Activated naive CD4-positive, alpha-beta T cell treated with anti-CD3 and anti-CD28 coated beads for 36 hours (primary cell): ENCODE measurements around the gene NOC2L. TPM values are rescaled to one million over a fixed set of nuclear protein-coding genes. Genes with fewer than 3 reads are reported as not detected.

Experiments
- CTCF ChIA-PET: fragments of 350-600 bp; sonication (Branson Sonifier 250); formaldehyde crosslinking; loops from one replicate; lab custom pipeline; 2021; ENCODE audit warnings: antibody characterized with exemption; lab: Charles Lee
- DNase-seq: peaks from one replicate; pipeline ENCODE4 v3.0.0-alpha.2; 2020
- H3K27ac Mint-ChIP-seq: one replicate; pipeline ENCODE4 v1.8.0; 2021; ENCODE audit warnings: mild to moderate bottlenecking, mixed read lengths
- H3K27me3 Mint-ChIP-seq: one replicate; pipeline ENCODE4 v1.8.0; 2021; ENCODE audit warnings: low read depth, mixed read lengths
- H3K36me3 Mint-ChIP-seq: one replicate; pipeline ENCODE4 v1.8.0; 2021; ENCODE audit warnings: low read depth, mixed read lengths
- H3K4me1 Mint-ChIP-seq: one replicate; pipeline ENCODE4 v1.8.0; 2021; ENCODE audit warnings: low read depth, mixed read lengths
- H3K4me3 Mint-ChIP-seq: one replicate; pipeline ENCODE4 v1.8.0; 2021; ENCODE audit warnings: mild to moderate bottlenecking, moderate library complexity, mixed read lengths
- H3K9me3 Mint-ChIP-seq: one replicate; pipeline ENCODE4 v1.8.0; 2021; ENCODE audit warnings: mixed read lengths
- intact Hi-C: fragments of 100-400 bp; cut with micrococcal nuclease; formaldehyde crosslinking; loops from one replicate; pipeline ENCODE4 v1.15.1; 2023
- total RNA-seq, 2 experiments: library from RNA; stranded (reverse); gene quantifications; one replicate each; pipeline ENCODE4 v1.2.3, GENCODE V29; 2021

NOC2L gene
- total RNA-seq, 2 experiments from 2014 or later: 113 to 119 TPM

DNA sequence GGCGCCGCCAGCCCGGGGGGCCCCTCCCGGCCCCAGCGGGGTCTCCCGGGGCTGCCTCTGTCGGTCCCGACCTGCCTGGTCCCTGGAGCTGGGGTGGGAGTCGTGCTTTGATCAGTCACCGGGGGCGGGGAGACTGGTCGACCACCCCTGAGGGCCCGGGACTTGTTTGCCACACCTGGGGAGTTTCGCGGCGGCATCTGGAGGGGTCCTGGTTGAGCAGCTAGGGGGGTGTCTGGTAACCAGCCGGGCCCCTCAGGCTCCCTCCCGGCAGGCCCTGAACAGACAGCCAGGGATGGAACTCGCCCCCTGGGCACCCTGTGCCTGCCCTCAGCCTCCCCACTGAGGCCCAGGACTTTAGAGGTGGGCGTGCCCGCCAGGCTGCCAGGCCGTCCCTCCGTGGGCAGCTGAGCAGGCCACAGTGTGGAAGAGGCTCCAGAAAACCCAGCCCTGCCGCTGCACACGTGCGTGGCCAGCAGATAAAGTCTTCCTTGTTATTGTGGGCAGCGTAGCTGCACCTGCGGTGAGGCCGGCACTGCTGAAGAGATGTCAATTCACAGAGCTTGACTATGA lies 48.7 kb downstream of the NOC2L start:
- no peak overlapping the region for H3K27ac Mint-ChIP-seq
- peaks cover 4% of the 10 kb centered on the region for H3K4me1 Mint-ChIP-seq
- DNase-seq: peak; percentile 3
- H3K9me3 Mint-ChIP-seq: peaks cover 1% of the 10 kb centered on the region
- H3K4me3 Mint-ChIP-seq: no peak overlapping the region
- H3K27me3 Mint-ChIP-seq: peaks cover 46% of the 10 kb centered on the region
- H3K36me3 Mint-ChIP-seq: no peaks in the 10 kb centered on the region
- CTCF ChIA-PET: interaction anchor here (0.6 kb wide), 1 partner anchor 66 kb away, joined by 3 read pairs; no protein-coding TSS in a partner anchor
- intact Hi-C loops: no loop called here

DNA sequence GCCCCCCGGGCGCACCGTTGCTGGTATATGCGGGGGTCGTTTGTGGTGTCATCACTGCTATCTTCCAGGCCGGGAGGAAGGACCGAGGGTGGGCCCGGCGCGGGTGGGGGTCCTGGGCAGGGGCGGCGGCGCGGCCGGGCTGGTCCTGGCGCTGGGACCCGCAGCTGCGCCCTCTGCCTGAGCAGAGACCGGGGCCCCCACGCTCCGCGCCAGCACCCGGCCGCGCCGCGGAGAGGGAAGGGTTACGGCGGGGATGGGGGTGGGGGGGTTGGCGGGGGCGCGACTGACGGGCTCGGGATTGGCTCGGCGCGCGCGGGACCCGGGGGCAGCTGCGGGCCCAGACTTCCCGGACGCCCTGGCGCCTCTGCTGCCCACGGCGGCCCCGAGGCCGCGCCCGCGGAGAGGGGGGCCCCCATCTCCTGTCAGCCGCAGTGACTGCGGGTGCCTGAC lies 49.2 kb downstream of the NOC2L start:
- Mint-ChIP-seq H3K9me3 (peaks cover 1% of the 10 kb centered on the region), H3K36me3 (no peaks in the 10 kb centered on the region), H3K4me1 (peaks cover 6% of the 10 kb centered on the region), H3K27me3 (peaks cover 49% of the 10 kb centered on the region), H3K27ac (no peak overlapping the region), H3K4me3 (no peak overlapping the region)
- intact Hi-C loops: no loop called here
- CTCF ChIA-PET: no interaction called here
- no peak for DNase-seq

DNA sequence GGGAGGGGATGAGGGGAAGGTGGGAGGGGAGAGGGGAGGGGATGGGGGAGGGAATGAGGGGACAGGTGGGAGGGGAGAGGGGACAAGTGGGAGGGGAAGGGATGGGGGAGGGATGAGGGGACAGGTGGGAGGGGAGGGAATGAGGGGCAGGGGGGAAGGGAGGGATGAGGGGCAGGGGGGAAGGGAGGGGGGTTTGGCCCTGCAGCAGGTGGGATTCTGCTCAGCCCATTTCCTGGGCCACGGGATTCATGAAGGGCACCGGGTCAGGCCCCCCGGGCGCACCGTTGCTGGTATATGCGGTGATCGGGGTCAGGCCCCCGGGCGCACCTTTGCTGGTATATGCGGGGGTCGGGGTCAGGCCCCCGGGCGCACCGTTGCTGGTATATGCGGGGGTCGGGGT lies 50.4 kb downstream of the NOC2L start:
- Mint-ChIP-seq H3K4me3 (no peak overlapping the region), H3K36me3 (no peaks in the 10 kb centered on the region), H3K9me3 (peaks cover 1% of the 10 kb centered on the region), H3K27ac (no peak overlapping the region), H3K27me3 (peaks cover 51% of the 10 kb centered on the region), H3K4me1 (peaks cover 8% of the 10 kb centered on the region)
- DNase-seq: no peak
- intact Hi-C loops: no loop called here
- CTCF ChIA-PET: no interaction called here

DNA sequence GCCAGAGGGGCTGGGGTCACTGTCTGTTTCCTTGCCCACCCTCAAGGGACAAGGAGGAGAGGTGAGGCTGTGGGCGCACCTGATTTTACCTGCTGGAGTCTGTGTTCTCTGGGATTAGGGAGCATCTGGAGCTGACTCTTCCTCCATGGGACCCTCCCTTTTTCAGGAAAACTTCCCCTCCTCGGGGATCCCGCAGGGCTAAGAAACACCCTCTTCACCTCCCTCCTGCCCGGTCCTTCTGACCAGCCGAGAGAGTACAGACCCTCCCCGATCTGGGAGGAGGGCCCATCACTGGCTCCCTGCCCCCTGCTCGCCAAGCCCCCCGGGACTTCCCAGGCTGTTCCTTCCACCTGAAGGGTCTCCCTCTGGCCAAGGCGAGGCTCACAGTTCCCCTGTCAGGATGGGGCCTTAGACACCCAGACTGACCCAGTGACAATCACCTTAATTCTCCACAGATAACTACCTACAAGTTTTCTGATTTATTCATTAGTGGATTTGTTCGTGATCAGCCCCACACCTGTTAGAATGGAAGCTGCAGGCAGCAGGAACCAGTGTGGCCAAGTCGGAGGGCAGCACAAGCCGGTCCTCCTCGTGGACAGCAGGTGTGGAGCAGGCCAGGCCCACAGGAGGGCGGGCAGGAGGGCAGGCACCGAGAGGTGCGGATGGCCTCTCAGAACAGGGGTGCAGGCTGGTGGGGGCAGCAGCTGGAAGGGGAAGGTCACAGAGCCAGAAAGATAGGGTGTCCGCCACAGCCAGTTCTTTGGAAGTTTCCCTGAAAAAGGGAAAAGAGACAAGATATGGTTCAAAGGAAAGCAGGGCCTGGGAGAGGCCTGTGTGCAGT lies 51.2 kb downstream of the NOC2L start:
- Mint-ChIP-seq H3K9me3 (peaks cover 1% of the 10 kb centered on the region), H3K27me3 (peaks cover 50% of the 10 kb centered on the region), H3K27ac (no peak overlapping the region), H3K4me3 (no peak overlapping the region), H3K36me3 (no peaks in the 10 kb centered on the region), H3K4me1 (peaks cover 8% of the 10 kb centered on the region)
- intact Hi-C loops: loop anchor here (2.0 kb wide), 1 partner anchor 33 kb away; no protein-coding TSS in a partner anchor
- CTCF ChIA-PET: no interaction called here
- DNase-seq: no peak

DNA sequence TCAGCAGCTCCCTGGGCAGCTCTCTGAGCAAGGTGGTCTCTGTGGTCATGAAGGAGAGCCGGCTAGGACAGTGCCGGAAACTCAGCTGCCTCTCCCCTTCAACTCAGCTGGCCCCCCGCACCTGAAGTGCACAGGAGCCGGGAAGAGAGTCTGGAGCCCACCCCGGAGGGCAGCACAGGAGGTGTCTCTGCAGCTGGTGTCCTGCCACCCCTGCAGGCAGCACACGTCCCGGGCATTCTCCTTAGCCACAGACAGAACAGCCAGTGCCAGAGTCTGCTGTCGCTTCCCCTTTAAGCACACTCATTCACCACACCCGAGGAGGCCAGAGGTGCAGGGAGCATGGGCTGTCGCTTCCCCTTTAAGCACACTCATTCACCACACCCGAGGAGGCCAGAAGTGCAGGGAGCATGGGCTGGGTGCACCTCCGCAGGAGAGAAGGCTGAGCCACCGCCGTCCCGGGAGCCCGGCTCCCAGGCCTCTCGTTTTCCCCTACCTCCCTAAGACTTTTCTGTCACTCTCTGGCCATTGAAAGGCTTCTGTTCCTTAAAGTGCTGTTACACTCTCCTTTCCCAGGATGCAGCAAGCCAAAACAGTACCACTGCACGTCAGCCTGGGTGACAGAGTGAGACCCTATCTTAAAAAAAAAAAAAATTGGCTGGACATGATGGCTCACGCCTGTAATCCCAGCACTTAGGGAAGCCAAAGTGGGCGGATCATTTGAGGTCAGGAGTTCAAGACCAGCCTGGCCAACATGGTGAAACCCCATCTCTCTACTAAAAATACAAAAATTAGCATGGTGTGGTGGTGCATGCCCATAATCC lies 52.2 kb downstream of the NOC2L start:
- no peak for DNase-seq
- Mint-ChIP-seq H3K27ac (no peak overlapping the region), H3K4me1 (peaks cover 6% of the 10 kb centered on the region), H3K9me3 (peaks cover 1% of the 10 kb centered on the region), H3K27me3 (peaks cover 44% of the 10 kb centered on the region), H3K4me3 (peak overlapping the region; percentile 15), H3K36me3 (no peaks in the 10 kb centered on the region)
- CTCF ChIA-PET: interaction anchor here (0.7 to 2.1 kb wide), 4 partner anchors 32 to 75 kb away, joined by 4 to 11 read pairs (median 6); no protein-coding TSS in a partner anchor
- intact Hi-C loops: loop anchor here (2.0 kb wide), 1 partner anchor 34 kb away; no protein-coding TSS in a partner anchor

DNA sequence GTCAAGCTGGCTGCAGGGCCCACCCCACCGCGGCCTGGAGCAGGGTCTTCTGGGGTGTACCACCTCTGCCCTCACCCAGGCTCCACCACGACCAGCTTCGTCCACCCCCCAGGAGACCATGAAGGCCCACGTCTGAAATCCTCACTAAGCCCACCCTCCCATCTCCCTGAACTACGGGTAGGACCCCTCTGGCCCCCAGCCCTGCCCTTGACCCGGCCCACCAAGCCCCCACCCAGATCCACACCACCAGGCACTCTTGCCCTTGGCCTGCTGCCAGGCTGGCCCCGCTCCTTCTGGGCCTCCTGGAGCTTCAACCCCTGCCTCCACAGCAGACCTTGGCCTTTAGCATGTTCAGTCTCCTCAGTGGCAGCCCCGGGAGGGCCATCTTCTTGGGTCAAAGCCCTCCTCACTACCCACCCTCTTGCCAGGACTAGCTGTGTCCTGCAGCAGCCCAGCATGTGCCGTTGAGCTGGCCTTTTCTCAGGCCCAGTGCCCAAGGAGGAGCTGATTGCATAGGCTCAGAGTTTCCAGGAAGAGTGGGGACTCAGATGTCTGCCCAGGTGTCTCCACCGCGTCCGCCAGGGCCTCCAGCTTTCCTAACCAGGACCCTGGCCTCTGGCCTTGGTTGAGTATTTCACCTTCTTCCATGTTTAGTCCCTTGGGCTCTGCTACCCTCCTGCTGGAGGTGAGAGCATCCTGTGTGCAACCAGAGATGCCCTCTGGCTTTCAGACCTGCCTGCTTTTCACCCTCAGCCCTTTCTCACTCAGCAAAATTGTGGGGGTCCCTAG lies 53.1 kb downstream of the NOC2L start:
- peaks cover 1% of the 10 kb centered on the region for H3K9me3 Mint-ChIP-seq
- DNase-seq: no peak
- no peak overlapping the region for H3K27ac Mint-ChIP-seq
- peaks cover 6% of the 10 kb centered on the region for H3K4me1 Mint-ChIP-seq
- CTCF ChIA-PET: interaction anchor here (0.9 to 2.1 kb wide), 6 partner anchors 33 to 77 kb away, joined by 3 to 11 read pairs (median 6); partner anchors contain the start of gene PERM1
- no peaks in the 10 kb centered on the region for H3K36me3 Mint-ChIP-seq
- intact Hi-C loops: loop anchor here (2.0 kb wide), 2 partner anchors 17 to 35 kb away; partner anchors contain the start of gene SAMD11
- H3K27me3 Mint-ChIP-seq: peaks cover 38% of the 10 kb centered on the region
- peak overlapping the region; percentile 15 for H3K4me3 Mint-ChIP-seq

DNA sequence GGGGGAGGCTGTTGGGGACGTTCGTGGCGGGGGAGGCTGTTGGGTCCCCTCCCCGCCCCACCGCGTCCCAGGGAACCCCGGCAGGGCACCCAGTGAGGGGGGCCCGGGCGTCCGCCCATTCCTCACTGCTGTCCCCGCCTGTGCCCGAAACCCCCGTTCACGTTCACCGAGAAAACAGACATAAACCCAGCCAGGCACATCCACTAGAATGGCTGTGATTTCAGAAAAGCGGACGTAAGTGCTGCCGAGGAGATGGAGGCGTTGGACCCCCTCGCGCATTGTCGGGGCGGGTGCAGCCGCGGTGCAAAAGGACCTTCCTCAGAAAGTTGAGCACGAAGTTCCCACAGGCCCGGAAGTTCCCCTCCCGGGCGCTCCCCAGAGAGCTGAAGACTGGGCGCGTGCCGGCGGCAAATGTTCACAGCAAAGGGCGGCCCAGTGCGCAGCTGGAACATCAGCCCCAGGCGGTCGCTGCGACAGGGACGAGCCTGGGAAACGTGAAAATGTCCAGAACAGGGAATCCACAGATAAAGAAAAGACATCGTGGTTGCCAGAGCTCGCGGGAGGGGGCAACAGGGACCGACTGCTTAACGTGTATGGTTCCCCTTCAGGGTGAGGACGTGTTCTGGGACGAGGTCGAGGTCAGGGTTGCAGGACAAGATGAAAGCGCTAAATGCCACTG lies 53.8 kb downstream of the NOC2L start:
- DNase-seq: peak; percentile 33
- H3K4me3 Mint-ChIP-seq: peak overlapping the region; percentile 56
- H3K27ac Mint-ChIP-seq: no peak overlapping the region
- H3K9me3 Mint-ChIP-seq: peaks cover 1% of the 10 kb centered on the region
- peaks cover 6% of the 10 kb centered on the region for H3K4me1 Mint-ChIP-seq
- intact Hi-C loops: loop anchor here (2.0 kb wide), 1 partner anchor 18 kb away; the partner anchor contains the start of gene SAMD11
- CTCF ChIA-PET: interaction anchor here (0.9 to 2.1 kb wide), 7 partner anchors 33 to 77 kb away, joined by 3 to 11 read pairs (median 5); partner anchors contain the start of gene PERM1
- H3K36me3 Mint-ChIP-seq: no peaks in the 10 kb centered on the region
- peaks cover 35% of the 10 kb centered on the region for H3K27me3 Mint-ChIP-seq

DNA sequence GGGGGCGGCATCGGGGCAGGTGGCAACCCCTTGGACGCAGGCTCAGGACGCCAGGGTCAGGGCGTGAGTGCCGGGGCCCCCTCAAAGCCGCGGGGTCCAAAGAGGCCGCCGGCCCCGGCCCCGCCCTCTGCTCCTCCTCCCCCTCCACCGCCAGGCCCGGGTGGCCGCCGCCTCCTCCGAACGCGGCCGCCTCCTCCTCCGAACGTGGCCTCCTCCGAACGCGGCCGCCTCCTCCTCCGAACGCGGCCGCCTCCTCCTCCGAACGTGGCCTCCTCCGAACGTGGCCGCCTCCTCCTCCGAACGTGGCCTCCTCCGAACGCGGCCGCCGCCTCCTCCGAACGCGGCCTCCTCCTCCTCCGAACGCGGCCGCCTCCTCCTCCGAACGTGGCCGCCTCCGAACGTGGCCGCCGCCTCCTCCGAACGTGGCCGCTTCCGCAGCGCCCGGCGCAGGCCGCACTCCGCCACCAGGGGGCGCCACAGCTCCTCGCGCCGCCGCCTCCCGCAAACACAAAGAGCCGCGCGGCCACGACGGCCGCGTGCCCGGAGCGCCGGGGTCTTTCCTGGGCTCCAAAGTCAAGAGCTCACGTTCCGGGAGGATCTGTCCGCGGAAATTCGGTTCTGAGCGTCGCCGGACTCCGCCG lies 54.6 kb downstream of the NOC2L start:
- Mint-ChIP-seq H3K9me3 (peaks cover 1% of the 10 kb centered on the region), H3K27me3 (peaks cover 39% of the 10 kb centered on the region), H3K36me3 (no peaks in the 10 kb centered on the region), H3K27ac (no peak overlapping the region), H3K4me3 (peak overlapping the region; percentile 72), H3K4me1 (peaks cover 6% of the 10 kb centered on the region)
- intact Hi-C loops: loop anchor here (1.0 to 5.0 kb wide), 3 partner anchors 18 to 72 kb away; partner anchors contain the start of gene SAMD11
- DNase-seq: peak; percentile 83
- CTCF ChIA-PET: interaction anchor here (1.1 to 2.1 kb wide), 3 partner anchors 36 to 78 kb away, joined by 5 to 11 read pairs (median 9); partner anchors contain the start of gene PERM1

DNA sequence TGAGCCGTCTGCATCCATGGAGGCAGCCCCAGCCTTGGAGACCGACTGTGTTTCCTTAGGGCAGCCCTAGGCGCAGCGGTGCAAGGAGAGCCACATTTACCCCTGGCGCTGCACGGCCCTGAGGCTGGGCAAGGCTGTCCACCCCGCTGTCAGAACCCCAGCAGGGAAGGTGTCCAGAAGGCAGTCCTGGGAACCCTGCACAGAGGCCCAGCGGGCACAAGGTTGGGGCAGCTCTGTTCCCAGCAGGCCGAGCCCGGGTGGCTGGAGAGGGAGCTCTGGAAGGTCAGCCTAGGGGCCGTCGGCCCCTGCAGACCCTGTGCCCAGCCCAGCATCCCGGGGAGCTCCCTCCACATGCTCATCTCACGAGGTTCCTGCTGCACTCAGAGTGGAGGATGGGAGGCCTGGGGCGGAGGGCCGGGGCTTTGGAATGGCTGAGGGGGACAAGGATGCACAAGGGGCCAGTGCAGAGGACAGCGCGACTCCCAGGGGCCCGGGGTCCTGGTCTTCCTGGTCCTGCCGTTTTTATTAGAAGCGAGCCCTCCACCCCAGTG lies 55.3 kb downstream of the NOC2L start:
- peaks cover 1% of the 10 kb centered on the region for H3K9me3 Mint-ChIP-seq
- no peaks in the 10 kb centered on the region for H3K36me3 Mint-ChIP-seq
- DNase-seq: no peak
- H3K27me3 Mint-ChIP-seq: peaks cover 40% of the 10 kb centered on the region
- H3K4me1 Mint-ChIP-seq: peaks cover 6% of the 10 kb centered on the region
- H3K4me3 Mint-ChIP-seq: peak overlapping the region; percentile 46
- CTCF ChIA-PET: no interaction called here
- intact Hi-C loops: loop anchor here (1.0 to 5.0 kb wide), 3 partner anchors 19 to 73 kb away; partner anchors contain the start of gene SAMD11
- no peak overlapping the region for H3K27ac Mint-ChIP-seq

DNA sequence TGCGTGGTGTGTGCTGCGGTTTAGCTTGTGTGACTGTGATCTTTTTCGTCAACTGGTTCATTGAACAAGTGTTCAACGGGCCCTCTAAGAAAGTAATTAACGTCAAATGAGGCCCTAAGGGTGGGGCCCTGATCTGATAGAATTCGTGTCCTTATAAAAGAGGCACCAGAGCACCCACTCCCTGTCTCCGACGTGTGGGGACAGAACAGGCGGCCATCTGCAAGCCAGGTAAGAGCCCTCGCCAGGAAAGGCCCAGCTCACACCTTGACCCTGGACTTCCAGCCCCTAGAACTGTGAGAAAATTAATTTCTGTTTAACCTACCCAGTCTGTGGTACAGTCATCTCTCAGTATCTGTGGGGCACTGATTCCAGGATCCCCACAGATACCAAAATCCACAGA lies 55.8 kb downstream of the NOC2L start:
- H3K4me3 Mint-ChIP-seq: peak overlapping the region; percentile 46
- intact Hi-C loops: loop anchor here (5.0 kb wide), 1 partner anchor 36 kb away; no protein-coding TSS in a partner anchor
- H3K27ac Mint-ChIP-seq: no peak overlapping the region
- no peaks in the 10 kb centered on the region for H3K36me3 Mint-ChIP-seq
- H3K27me3 Mint-ChIP-seq: peaks cover 44% of the 10 kb centered on the region
- peaks cover 11% of the 10 kb centered on the region for H3K4me1 Mint-ChIP-seq
- CTCF ChIA-PET: no interaction called here
- peaks cover 4% of the 10 kb centered on the region for H3K9me3 Mint-ChIP-seq
- DNase-seq: no peak
